ENCODE results near the gene ZDHHC13.

DNA sequence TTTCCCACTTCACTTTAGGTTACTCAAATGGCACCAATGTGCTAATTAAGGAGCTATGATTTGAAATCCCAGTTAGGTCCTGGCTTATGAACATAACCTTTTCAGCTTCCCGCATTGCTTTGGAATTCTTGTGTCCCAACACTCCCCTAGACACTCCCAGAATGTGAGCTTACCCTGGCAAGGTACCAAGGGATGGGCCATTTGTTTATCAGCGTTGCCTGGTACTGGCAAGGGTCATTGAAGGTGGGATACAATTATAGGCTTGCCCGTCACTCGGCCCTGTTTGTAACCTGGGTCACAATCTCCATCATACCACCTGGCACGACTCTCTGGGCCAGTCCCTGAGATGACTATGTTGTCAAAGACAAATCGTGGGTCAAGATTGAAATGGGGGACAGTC is 79.5 kb downstream of the ZDHHC13 start:
- TF ChIP-seq EZH2 (IDR thresholded peaks at IDR 0.05; ENCODE audit: low read length), result no peak
- TF ChIP-seq, protein P1, sequence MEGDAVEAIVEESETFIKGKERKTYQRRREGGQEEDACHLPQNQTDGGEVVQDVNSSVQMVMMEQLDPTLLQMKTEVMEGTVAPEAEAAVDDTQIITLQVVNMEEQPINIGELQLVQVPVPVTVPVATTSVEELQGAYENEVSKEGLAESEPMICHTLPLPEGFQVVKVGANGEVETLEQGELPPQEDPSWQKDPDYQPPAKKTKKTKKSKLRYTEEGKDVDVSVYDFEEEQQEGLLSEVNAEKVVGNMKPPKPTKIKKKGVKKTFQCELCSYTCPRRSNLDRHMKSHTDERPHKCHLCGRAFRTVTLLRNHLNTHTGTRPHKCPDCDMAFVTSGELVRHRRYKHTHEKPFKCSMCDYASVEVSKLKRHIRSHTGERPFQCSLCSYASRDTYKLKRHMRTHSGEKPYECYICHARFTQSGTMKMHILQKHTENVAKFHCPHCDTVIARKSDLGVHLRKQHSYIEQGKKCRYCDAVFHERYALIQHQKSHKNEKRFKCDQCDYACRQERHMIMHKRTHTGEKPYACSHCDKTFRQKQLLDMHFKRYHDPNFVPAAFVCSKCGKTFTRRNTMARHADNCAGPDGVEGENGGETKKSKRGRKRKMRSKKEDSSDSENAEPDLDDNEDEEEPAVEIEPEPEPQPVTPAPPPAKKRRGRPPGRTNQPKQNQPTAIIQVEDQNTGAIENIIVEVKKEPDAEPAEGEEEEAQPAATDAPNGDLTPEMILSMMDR (optimal IDR thresholded peaks at IDR 0.05 in 1 of 3, IDR thresholded peaks at IDR 0.05 in 1 of 3, conservative IDR thresholded peaks at IDR 0.05 in 1 of 3; ENCODE audit: extremely low read depth in 1 of 3, insufficient read depth in 2 of 3, low read length in 3 of 3), result no peak
